ENCODE results near the gene KRTAP1-5. TPM values are rescaled to one million over a fixed set of nuclear protein-coding genes. Genes with fewer than 3 reads are reported as not detected.

The KRTAP1-5 gene
- total RNA-seq, 2 donors from 2014 or later = not detected

- Histone ChIP-seq H3K36me3 (no peaks in the 10 kb centered on the region), H3K4me1 (no peaks in the 10 kb centered on the region), H3K9me3 (no peaks in the 10 kb centered on the region), H3K27ac (no peak overlapping the region), H3K4me3 (no peak overlapping the region), H3K9ac (ENCODE audit: low read depth in 2 of 2, low read length in 2 of 2) (no peak overlapping the region), H3K27me3 (no peaks in the 10 kb centered on the region)
- intact Hi-C loops (cut with DNase I) = no loop called here
- DNase-seq = no peak
- TF ChIP-seq CTCF (IDR thresholded peaks at IDR 0.05) = no peak
These were observed 48.3 kb downstream of the KRTAP1-5 start for GRCh38 chr17:40978575-40979151.

Other genes starting within 250 kb of the KRTAP1-5 start
- gene KRT27, start 244.7 kb downstream of the KRTAP1-5 start, total RNA-seq = not detected
- not detected for gene KRT28, start 227.2 kb downstream of the KRTAP1-5 start, total RNA-seq
- gene KRT10, start 204.6 kb downstream of the KRTAP1-5 start, total RNA-seq = 10 to 100 TPM; 33.6 to 35.1 TPM
- 1 to 10 TPM; 2.2 to 4.4 TPM for gene KRT12, start 160.0 kb downstream of the KRTAP1-5 start, total RNA-seq
- gene KRT20, start 142.0 kb downstream of the KRTAP1-5 start, total RNA-seq = 1,000 to 10,000 TPM; 1,610 to 1,735 TPM
- 1 to 10 TPM in 1 of 2 donors, under 1 TPM in 1; 0.27 to 1.2 TPM for gene KRT23, start 89.6 kb downstream of the KRTAP1-5 start, total RNA-seq
- not detected for gene KRT39, start 60.3 kb downstream of the KRTAP1-5 start, total RNA-seq
- under 1 TPM in 1 of 2 donors, not detected in 1; 0.32 TPM for gene KRT40, start 42.9 kb downstream of the KRTAP1-5 start, total RNA-seq
- gene KRTAP3-3, start 33.0 kb downstream of the KRTAP1-5 start, total RNA-seq = not detected
- not detected for gene KRTAP3-2, start 27.3 kb downstream of the KRTAP1-5 start, total RNA-seq
- gene KRTAP3-1, start 18.1 kb downstream of the KRTAP1-5 start, total RNA-seq = not detected
- gene KRTAP1-4, start 3.0 kb upstream of the KRTAP1-5 start, total RNA-seq = not detected
- not detected for gene KRTAP1-3, start 7.7 kb upstream of the KRTAP1-5 start, total RNA-seq
- gene KRTAP1-1, start 14.2 kb upstream of the KRTAP1-5 start, total RNA-seq = not detected
- not detected for gene KRTAP2-1, start 20.1 kb upstream of the KRTAP1-5 start, total RNA-seq
- gene KRTAP2-2, start 28.0 kb upstream of the KRTAP1-5 start, total RNA-seq = not detected
- gene KRTAP2-3, start 32.9 kb upstream of the KRTAP1-5 start, total RNA-seq = not detected
- not detected for gene KRTAP2-4, start 38.7 kb upstream of the KRTAP1-5 start, total RNA-seq
- not detected for gene KRTAP4-7, start 56.9 kb upstream of the KRTAP1-5 start, total RNA-seq
- not detected for gene KRTAP4-8, start 70.9 kb upstream of the KRTAP1-5 start, total RNA-seq
- not detected for gene KRTAP4-16, start 75.0 kb upstream of the KRTAP1-5 start, total RNA-seq
- gene KRTAP4-9, start 78.2 kb upstream of the KRTAP1-5 start, total RNA-seq = not detected
- not detected for gene KRTAP4-11, start 91.2 kb upstream of the KRTAP1-5 start, total RNA-seq
- not detected for gene KRTAP4-12, start 97.0 kb upstream of the KRTAP1-5 start, total RNA-seq
- gene KRTAP4-6, start 113.3 kb upstream of the KRTAP1-5 start, total RNA-seq = not detected
- gene KRTAP4-5, start 122.6 kb upstream of the KRTAP1-5 start, total RNA-seq = not detected
- gene KRTAP4-4, start 133.5 kb upstream of the KRTAP1-5 start, total RNA-seq = not detected
- not detected for gene KRTAP4-3, start 141.0 kb upstream of the KRTAP1-5 start, total RNA-seq
- not detected for gene KRTAP4-2, start 151.0 kb upstream of the KRTAP1-5 start, total RNA-seq
- under 1 TPM in 1 of 2 donors, not detected in 1; 0.53 TPM for gene KRTAP4-1, start 157.7 kb upstream of the KRTAP1-5 start, total RNA-seq
- gene KRTAP9-1, start 162.7 kb upstream of the KRTAP1-5 start, total RNA-seq = not detected
- not detected for gene KRTAP9-2, start 199.4 kb upstream of the KRTAP1-5 start, total RNA-seq
- gene KRTAP9-3, start 205.2 kb upstream of the KRTAP1-5 start, total RNA-seq = not detected
- not detected for gene KRTAP9-8, start 210.8 kb upstream of the KRTAP1-5 start, total RNA-seq
- not detected for gene KRTAP9-4, start 222.5 kb upstream of the KRTAP1-5 start, total RNA-seq
- not detected for gene KRTAP9-9, start 228.2 kb upstream of the KRTAP1-5 start, total RNA-seq
- gene KRTAP9-6, start 238.2 kb upstream of the KRTAP1-5 start, total RNA-seq = not detected
- not detected for gene KRTAP9-7, start 248.5 kb upstream of the KRTAP1-5 start, total RNA-seq

Measured in colonic mucosa (tissue), 4 donors.